HG03066 (cell line): Measurements from ENCODE around the gene CHAF1A.
A peak's percentile ranks its signal among the peaks of the same experiment; 100 is the strongest.

Source experiments
- ATAC-seq: cut with Tn5 transposase; IDR thresholded peaks from one replicate; pipeline ENCODE4 v1.9.1; 2021; ENCODE audit warnings: low read depth; ENCODE audit not compliant: unreplicated experiment

CHAF1A gene

DNA sequence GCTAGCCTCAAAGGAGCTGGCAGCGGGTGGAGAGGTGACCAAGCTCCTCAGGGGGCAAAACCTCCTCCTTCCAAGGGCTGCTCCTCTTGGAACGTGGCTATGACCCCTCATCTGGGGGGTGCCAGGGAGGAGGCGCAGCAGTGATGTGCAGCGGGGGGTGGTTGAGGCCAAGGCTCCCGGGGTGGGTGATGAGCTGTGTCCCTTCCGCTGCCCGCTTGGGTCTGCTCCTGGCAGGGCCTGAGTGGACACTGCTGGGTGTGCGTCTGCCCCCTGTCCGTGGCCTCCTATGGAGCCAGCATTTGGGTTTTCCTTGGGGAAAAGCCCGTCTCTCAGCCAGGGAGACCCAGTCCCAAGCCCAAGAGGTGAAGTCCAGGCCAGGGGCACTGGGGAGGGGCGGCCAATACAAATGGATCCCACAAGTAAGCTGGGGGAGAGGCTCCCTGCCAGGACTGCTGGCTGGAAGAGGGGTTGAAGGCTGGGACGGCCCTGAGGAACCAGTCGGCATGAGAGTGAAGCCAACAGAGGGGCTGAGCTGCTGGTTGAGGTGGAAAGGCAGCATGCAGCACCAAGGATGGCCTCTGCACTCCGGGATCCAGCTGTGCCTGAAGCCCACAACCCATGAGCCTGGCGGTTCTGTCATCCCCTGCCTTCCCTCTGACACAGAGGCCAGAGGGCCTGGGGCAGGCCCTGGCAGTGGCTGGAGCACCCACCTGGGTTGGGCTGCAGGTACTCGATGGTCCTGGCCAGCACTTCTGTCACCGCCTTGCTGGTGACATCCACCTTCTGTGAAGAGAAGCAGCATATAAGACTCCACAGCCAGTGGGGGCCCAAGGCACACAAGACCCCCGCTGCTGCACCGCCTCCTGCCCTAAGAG lies 36.4 kb upstream of the CHAF1A start:
- ATAC-seq, result no peak

DNA sequence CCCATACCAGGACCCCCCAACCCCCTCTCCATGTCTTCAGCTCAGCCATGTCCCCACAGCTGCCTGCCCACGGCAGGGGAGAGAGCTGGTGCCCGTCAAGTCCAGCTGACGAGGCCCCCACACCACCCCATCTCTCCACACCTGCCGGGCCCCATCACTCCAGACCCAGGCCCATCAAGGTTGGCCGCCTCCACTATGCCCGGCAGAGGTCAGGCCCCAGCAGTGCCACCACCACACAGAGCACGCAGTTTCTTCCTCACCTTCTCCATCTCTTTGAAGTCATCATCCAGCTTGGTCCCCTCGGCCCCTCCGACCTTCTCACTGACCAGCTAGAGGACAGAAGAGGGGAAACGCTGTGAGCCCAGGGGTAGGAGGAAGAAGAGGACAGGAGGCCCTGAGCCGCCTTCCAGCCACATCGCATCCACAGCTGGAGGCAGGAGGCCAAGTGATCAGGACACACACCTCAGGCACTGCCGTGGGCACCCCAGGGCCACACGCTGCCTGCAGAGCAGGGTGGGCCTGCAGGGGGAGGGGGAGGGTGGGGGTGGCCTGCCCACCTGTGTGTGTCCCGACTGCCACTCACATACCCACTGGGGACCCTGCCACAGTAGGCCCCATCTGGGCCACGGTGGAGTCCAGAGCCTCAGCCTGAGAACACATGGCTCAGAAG lies 35.6 kb upstream of the CHAF1A start:
- ATAC-seq, result no peak

DNA sequence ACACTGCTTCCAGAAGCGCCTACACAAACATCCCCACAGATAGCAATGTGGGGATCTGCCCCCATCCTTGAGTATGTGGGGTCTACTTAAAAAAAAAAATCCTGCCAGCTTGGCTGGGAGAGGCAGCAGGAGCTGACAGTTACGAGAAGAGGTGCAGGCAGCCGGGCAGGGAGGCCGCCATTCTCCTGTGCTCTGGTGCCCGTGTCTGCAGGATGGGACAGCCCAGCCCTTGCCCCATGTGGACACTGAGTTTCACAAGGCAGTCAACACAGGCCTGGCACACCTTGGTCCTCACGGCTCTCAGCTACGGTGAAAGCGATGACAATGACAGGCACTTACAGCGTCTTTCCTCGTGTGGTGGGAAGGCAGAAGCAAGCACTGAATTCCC lies 35.1 kb upstream of the CHAF1A start:
- ATAC-seq, result no peak

DNA sequence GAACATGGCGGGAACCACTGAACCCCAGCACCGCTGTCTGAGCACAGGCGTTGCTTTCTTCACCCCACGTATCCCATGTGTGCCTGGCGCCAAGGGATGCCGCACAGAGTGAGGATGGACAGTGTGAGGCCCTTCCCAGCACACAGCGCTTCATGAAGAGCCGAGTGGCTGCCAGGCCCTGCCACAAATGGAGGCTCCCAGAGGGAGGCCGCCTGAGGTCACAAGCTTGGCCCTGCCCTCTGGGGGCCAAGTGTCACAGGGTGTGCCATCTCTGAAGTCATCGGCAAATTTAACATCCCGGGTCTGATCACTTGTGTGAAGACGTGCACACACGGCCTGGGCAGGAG lies 34.7 kb upstream of the CHAF1A start:
- no peak for ATAC-seq

DNA sequence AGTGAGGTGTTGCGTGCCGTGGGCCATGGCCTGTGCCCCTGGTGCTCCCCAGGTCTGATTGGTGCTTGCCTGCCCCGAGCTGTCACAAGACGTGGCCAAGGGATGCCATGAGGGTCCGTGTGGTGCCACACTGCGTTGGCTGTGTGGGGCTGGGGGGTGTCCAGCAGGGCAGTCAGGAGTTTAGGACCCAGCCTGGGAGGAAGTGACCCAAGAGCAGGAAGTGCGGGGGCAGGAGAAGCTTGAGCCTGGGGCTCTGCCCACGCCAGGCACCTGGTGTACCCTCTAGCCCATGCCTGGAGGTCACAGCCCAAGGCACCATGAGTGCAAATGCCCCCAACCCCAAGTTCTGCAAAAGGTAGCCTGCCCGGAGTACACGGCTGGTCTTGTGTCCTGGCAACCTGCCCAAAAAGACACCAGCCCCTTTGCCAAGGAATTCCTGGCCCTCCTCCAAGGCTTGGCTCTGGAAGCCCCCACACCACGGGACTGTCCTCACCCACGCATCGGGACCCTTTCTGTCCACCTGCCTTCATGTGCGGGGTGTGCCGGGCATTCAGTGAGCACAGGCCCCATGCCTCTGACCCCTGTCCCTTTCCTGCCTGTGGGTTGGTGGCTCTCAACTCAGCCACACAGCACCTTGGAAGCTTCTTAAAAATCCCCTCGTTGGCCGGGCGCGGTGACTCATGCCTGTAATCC lies 34.2 kb upstream of the CHAF1A start:
- no peak for ATAC-seq

DNA sequence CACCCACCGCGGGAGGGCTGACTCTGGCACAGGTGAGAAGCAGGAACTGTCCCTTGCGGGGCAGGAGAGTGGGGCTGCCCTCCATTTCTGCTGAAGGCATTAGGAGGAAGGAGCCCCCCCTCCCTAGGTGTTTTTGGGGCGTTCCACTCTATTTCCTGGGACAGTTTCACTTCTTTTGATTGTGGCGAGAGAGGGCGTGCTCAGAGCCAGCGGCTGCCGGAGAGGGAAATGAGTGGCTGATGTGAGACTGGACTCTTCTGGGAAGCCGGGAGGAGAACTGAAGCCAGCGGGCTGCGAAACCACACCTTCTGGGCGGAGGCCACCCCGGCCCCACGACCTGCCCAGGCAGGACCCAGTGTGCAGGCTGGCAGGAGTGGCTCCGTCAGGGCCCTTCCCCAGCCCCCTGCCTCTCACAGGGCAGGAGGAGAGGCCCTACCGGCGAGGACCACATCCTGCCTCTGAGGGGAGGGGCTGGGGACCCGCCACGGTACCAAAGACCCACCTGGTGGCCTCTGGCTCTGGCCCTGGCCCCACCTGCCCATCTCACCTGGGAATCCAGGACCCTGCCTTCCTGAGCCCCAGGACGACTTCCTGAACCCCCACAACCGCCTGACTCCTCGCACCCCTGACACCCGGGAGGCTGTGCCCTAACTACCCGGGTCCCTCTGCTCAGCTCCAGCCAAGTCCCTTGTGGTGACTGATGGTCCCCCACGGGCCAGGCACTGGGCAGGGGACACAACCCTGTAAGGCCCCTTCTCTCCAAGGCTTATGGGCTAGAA lies 33.1 kb upstream of the CHAF1A start:
- ATAC-seq, result peak; percentile 59

DNA sequence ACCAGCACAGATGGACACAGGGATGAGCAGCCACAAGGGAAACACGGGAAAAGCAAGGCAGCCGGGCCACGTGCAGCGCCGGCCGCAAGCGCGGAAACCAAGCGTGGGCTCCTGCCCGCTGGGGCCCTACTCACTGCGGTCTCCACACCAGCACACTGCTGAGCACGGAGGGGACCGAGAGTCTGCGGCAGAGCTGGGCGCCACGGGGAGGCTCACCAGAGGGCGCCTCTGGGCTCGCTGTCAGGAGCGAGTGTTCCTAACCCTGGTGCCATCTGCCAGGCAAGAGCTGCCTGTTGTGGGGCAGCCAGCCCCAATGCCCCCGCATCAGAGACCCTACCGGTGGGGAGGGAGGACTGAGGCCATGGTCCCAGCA lies 32.6 kb upstream of the CHAF1A start:
- ATAC-seq, result peak; percentile 33

DNA sequence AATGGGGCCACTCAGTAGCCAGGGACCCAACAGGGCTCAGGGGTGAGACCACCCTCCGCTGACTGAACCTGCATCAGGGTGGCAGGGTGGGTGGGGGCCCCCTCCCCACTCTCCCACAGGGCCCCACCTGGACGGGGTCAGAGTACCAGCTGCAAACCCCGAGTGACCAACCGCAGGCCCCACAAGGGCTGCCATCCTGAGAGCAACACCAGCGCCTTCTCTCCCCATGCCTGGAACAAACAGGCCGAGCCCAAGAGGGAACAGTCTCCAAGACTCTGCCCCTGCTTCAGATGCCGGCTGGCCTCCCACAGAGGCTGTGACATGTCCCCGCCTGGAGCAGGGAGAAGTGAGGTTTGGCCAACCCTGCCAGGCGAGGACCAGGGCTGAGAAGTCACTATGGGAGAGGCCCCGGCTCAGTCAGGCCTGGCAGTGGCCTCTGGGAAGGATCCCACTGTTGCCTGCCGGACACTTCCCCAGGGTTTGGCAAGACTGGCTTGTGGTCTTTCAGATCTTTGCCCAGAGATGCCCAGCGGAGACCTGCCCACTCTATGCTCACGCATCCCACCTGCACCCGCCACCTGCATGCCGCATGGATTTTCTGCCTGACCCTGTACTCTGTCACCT lies 31.9 kb upstream of the CHAF1A start:
- no peak for ATAC-seq

DNA sequence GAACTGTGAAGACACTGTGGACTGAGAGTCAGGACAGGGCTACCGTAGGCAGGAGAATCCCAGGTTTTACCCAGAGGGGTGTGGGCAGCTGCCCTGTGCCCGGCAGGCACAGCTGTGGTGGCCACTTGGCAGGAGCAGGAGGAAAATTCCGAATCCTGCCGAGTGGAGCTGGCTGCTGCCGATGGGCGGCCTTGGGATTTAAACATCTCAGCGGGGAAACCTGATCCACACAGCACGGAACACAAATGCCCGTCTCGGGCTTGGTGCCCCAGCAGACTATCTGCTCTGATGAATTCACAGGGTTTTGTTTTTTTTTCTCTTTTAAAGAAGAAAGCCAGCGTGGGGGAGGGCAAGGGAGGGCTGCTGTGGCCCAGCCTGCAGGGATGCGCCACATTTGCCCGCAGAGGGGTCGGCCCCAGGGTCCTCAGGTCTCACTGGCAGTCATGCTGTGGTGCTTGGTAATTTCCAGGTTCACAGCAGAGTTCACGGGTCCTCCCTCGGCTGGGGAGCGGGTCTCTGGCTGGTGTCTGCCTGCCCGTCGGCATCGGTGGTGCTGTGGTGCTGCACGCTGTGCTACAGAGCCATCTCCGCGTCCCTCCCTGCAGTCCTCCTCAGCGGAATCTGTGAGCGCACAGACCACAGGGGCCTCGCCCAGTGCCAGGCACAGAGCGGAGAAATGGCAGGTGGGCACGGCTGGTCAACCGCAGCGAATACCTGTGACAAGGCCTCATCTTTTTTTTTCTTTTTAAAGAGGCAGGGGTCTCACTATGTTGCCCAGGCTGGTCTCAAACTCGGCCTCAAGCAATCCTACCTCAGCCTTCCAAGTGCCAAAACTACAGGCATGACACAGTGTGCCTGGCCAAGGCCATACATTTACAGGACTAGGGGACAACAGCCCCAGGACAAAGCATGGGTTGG lies 30.9 kb upstream of the CHAF1A start:
- ATAC-seq, result no peak

DNA sequence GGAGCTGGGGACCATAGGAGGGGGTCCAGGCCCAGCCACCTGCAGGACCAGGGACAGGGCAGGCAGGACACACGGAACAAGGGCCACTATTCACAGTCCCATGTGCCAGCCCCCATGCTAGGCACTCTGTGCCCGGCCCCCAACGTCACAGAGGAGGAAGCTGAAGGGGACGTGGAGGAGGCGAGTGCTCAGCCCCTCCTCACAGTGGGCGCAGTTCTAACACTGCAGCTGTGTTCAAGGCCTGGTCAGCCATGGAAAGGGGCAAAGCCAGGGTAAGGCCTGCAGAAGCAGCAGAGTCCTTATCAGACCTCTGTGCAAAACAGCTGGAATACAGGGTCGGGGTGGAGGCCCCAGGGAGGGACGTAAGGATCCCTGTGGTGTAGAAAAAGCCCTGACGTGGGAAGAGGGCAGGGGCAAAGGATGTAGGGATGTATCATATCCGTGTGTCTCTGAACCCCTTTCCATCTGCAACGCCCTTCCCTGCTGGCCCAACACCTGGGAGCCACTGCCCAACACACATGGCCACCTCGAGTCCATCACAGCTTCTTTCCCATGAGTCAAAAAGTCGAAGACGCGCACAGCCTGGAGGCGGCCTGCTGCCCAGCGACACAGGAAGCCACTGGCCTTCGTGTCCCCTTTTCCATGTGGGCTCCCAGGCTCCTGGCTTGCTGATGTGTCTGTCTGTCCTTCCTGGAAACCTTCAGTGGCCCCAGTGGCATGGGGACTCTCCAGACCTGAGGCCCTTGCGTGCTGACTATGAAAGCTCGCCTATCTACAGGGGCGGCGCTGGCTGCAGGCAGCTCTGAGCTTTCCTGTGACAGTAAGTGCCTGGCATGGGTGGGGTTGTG lies 30.1 kb upstream of the CHAF1A start:
- no peak for ATAC-seq

DNA sequence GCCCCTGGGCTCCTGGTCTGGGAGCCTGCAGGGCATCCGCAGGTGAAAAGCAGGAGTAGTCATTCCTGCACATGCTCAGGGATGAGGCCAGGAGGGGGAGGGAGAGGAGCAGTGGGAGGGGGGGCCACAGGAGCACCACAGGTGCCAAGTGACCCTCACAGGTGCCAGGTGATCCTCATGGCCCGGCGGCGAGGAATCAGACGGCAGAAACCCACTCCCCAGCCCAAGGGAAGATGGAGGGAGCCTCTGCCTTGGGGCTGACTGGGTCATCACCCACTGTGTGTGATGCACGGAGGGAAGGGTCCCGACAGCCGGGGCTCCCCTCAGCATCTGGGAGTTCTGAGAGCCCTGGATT lies 29.4 kb upstream of the CHAF1A start:
- no peak for ATAC-seq

DNA sequence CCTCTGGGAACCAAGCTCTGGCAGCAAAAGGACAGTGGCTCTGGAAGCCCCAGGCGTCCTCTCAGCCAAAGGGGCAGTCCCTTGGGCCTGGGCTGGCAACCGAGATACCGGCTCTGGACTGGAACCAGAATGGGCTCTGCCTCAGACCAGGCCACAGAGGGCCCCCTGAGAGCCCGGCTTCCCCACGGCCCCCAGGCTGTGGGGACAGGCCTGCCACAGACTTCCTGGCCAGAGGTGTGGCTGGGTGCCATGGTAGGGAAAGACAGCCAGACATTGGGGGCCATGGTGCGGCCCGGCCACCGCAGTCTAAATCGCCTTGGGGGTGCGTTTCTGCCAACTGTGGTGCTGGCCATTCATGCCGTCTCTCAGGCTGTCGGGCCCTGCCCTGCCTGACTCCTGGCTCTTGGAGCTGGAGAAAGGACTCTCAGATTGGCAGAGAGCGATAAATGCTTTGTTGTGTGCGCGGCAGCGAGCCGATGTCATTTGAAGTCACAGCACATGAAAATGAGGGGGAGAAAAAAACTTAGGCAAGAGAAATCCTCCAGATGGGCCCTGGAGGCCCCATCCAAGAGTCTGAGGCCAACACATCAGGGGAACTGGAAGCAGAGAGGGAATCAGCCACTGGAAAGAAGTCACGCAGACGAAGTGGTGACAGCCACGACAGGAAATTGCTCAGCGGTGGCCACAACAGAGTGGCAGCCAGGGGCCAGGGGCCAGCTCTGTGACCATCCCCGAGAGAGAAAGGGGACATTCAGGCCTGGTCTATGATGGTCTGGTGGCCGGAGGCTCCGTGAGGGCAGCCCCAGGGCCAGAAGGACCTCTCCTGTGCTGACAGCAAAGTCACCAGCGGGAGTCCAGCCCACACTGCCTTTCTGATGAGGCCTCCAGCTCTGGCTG lies 28.6 kb upstream of the CHAF1A start:
- no peak for ATAC-seq

DNA sequence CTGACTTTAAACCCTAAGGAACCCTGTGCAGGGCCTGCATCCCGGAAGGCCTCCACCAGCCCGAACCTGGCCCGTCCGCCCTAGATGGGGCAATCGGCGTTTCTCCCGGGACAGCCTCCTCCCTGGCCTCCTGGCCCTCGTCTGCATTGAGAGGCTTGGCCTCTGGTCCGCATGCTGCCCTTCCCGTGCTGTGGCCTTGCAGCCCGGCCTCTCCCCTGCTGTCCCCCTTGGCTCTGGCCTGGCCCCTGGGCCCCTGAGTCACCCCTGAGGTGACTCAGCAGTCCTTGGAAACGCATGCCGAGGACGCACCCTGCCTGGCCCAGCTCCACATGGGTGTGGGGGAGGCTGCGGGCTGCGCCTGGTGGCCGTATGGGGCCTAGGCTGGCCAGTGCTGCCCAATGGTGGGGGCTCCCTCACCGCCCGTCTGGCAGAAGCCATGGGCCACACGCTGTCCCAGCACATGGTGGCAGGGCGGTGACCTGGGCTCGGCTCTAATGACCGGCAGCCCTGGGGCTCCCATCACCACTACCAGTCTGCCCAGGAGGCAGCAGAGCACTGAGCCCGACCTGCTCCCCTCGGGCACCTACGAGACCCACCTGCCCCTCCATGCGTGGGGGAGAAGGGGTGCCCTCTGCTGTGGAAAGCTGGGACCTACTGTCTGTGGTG lies 27.8 kb upstream of the CHAF1A start:
- no peak for ATAC-seq

DNA sequence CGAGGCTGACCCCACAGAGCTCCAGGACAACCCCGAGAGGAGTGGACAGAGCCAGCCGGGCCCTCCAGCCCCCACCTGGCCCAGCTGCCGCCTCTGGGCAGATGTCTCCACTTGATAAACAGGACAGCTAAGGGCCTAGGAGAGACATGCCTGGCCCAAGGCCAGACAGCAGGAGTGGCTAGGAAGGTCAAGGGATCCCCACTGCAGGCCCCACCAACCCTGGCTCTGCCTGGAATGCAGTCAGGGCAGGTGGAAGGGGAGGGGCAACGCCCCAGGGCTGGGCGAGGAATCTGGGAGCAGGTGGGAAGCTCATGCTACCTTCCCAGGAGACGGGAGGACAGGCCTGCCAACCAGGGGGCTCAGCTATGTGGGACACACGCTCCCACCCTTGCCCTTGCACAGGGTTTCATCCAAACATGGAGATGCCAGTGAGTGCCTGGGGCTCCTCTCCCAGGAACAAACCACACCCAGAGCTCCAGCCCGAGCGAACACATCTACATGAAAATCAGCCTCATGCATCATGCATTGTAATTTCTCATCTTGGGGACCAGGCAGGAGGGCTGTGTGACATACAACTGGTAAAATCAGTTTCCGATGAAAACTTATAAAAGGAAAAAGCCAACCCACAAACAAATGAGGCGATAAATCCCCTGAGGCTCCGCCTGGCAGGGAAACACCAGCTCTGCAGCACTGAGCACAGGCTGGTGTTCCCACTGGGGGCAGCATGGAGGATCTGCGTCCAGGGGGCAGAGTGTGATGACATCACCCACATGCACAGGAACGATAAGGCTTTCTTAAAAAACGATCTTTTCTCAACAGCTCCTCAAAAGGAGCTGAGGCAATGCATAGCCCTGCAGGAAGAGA lies 27.0 kb upstream of the CHAF1A start:
- no peak for ATAC-seq

DNA sequence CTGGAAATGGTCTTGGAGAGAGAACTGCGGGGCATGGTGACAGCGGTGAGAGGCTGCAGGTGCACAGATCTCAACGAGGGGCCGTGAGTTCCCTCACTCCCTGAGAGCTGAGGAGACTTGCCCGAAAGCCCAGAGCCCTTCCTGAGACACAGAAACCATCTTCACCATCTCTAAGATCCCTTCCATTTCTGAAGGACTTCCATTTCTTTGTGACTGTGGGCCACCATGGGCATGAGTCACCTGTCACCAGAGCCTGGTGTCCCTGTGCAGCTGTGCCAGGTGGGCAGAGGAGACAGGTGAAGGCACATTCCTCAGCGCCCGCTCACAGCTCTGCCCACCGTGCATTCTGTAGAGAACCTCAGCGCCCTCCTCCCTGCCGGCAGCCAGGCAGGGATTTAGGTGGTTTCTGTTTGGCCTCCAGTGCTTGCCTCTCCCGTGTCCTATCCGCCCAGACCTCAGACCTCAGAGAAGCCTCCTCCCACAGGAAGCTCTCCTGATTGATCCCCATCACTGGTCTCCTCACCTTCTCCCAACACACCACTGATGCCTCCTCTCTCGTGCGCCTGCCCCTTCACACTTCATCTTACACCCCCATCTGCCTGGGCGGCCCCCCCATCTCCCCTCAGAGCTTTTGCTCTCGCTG lies 26.3 kb upstream of the CHAF1A start:
- no peak for ATAC-seq

DNA sequence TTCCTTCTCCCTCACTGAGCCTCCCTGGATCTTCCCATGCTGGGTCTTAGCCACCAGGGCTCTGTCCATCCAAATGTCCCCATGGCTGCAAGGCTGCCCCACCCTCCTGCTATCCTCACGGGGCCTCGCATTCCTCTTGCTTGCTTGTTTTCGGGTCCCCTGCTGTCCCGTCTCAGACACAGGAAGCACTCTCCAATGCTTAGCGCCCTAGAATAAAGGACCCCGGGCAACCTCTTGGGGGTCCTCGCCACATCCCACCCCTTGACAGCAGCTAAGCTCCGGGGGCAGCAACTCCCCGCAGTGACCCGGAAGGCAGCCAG lies 25.8 kb upstream of the CHAF1A start:
- ATAC-seq, result no peak
